K562 (cell line): ENCODE measurements around the gene NPHP1. TPM values are rescaled to one million over a fixed set of nuclear protein-coding genes. Genes with fewer than 3 reads are reported as not detected.

Source experiments
- ATAC-seq: fragments of 200-7000 bp; cut with Tn5 transposase; 3 replicates; pipeline ENCODE4 v1.9.1; 2020; ENCODE audit warnings: moderate library complexity
- BruUV-seq: library from RNA; stranded (reverse); fragments of 400-500 nt; replicated peaks from 2 replicates; lab custom pipeline; 2021; lab: Mats Ljungman, UMichigan
- CTCF ChIA-PET: fragments of 300-600 bp; formaldehyde crosslinking; extraction: SDS; loops from one replicate; lab custom pipeline; 2021; ENCODE audit warnings: low intra/inter-chr PET ratio; lab: Yijun Ruan, JAX
- POLR2A ChIA-PET: fragments of 300-600, 350-650 bp; sonication (Branson Sonifier 250); formaldehyde crosslinking; extraction: SDS; loops from one replicate; lab custom pipeline; 2021; ENCODE audit warnings: antibody characterized with exemption, inconsistent platforms; lab: Yijun Ruan, JAX
- DNase-seq, 4 experiments: peaks; one replicate each; pipeline versions ENCODE4 v3.0.0 to v3.0.0-alpha.2; 2011 to 2018; ENCODE audit warnings: low spot score in 3 of 4, mixed read lengths in 3 of 4; ENCODE audit errors: extremely low read depth in 1 of 4
- FAIRE-seq: peaks from 2 replicates; lab custom pipeline; 2011; peaks lifted over from hg19 to GRCh38; lab: Jason Lieb, UNC
- H2AFZ ChIP-seq: 2 replicates; pipeline ENCODE4 v1.6.0; 2011; ENCODE audit warnings: low read depth, low read length, control low read depth, inconsistent platforms
- H3K27ac ChIP-seq: fragments of 200-600 bp; 3 replicates; pipeline ENCODE4 v1.8.0; 2011; ENCODE audit warnings: low read depth, mild to moderate bottlenecking, control low read depth, inconsistent platforms, low read length, moderate library complexity, mixed read lengths; ENCODE audit errors: extremely low read depth
- H3K27me3 ChIP-seq, 2 experiments: fragments of 300-600 bp in 1 of 2; 2 replicates in 1 of 2; 3 replicates in 1 of 2; pipeline versions ENCODE4 v1.6.0 to v1.8.0; 2011; ENCODE audit warnings: inconsistent platforms in 2 of 2, low read length in 2 of 2, mild to moderate bottlenecking in 1 of 2, mixed read lengths in 1 of 2, moderate library complexity in 1 of 2; ENCODE audit not compliant: control insufficient read depth in 2 of 2, insufficient read depth in 2 of 2
- H3K36me3 ChIP-seq: fragments of 300-600 bp; 3 replicates; pipeline ENCODE4 v1.8.0; 2011; ENCODE audit warnings: mild to moderate bottlenecking, low read length, inconsistent platforms; ENCODE audit not compliant: control insufficient read depth, insufficient read depth
- H3K4me1 ChIP-seq, 2 experiments: fragments of 200-600 bp in 1 of 2; replicated peaks in 1 of 2; 2 replicates in 1 of 2; 3 replicates in 1 of 2; pipeline versions ENCODE4 v1.5.1 to v1.8.0; 2011; ENCODE audit warnings: inconsistent platforms in 2 of 2, low read length in 2 of 2, mild to moderate bottlenecking in 1 of 2, mixed read lengths in 1 of 2, moderate library complexity in 1 of 2; ENCODE audit not compliant: control insufficient read depth in 2 of 2, insufficient read depth in 2 of 2
- H3K4me2 ChIP-seq: 2 replicates; pipeline ENCODE4 v1.6.1; 2011; ENCODE audit warnings: low read length, control low read depth, inconsistent platforms, mixed read lengths; ENCODE audit not compliant: insufficient read depth
- H3K4me3 ChIP-seq: fragments of 200-600 bp; sonication (generic), shearing (Covaris generic); 2 replicates; pipeline ENCODE4 v1.5.1; 2016; ENCODE audit warnings: control low read depth, inconsistent platforms
- H3K79me2 ChIP-seq: fragments of 200-600 bp; 3 replicates; pipeline ENCODE4 v1.8.0; 2011; ENCODE audit warnings: low read length, inconsistent platforms; ENCODE audit not compliant: control insufficient read depth, insufficient read depth
- H3K9ac ChIP-seq, 2 experiments: 2 replicates each; pipeline versions ENCODE4 v1.6.0 to v1.6.1; 2011; ENCODE audit warnings: low read depth in 2 of 2, low read length in 2 of 2, control low read depth in 1 of 2, inconsistent platforms in 1 of 2, mild to moderate bottlenecking in 1 of 2, mixed read lengths in 1 of 2; ENCODE audit not compliant: insufficient read depth in 1 of 2
- H3K9me1 ChIP-seq: one replicate; pipeline ENCODE4 v1.6.0; 2011; ENCODE audit warnings: inconsistent platforms, mild to moderate bottlenecking, low read length, moderate library complexity; ENCODE audit not compliant: control insufficient read depth, insufficient read depth
- H3K9me3 ChIP-seq: replicated peaks from 2 replicates; pipeline ENCODE4 v1.5.1; 2011; ENCODE audit warnings: low read depth, low read length, inconsistent platforms; ENCODE audit not compliant: control insufficient read depth, insufficient read depth
- H4K20me1 ChIP-seq: replicated peaks from 2 replicates; pipeline ENCODE4 v1.6.1; 2011; ENCODE audit warnings: low read length, inconsistent platforms, mixed read lengths; ENCODE audit not compliant: control insufficient read depth, insufficient read depth
- CREB1 ChIP-seq, 2 experiments: sonication (generic) in 1 of 2; formaldehyde crosslinking in 1 of 2; IDR thresholded peaks; 2 replicates each; pipeline versions ENCODE4 v1.6.1 to v1.8.0; 2012 to 2022; ENCODE audit warnings: inconsistent platforms in 1 of 2, mild to moderate bottlenecking in 1 of 2, missing genetic modification reagents in 1 of 2, moderate library complexity in 1 of 2
- ELF1 ChIP-seq: fragments of 200-800 bp; sonication (Bioruptor generic); IDR thresholded peaks from 2 replicates; pipeline ENCODE4 v1.6.1; 2016; ENCODE audit warnings: missing genetic modification characterization, missing compliant biosample characterization
- ELF4 ChIP-seq: fragments of 450-650 bp; formaldehyde crosslinking; IDR thresholded peaks from 2 replicates; pipeline ENCODE4 v1.4.0; 2022; ENCODE audit warnings: missing genetic modification characterization
- HLTF ChIP-seq: fragments of 450-650 bp; IDR thresholded peaks from 2 replicates; pipeline ENCODE4 v1.6.1; 2016
- KHSRP ChIP-seq: fragments of 450-650 bp; IDR thresholded peaks from 2 replicates; pipeline ENCODE4 v1.6.1; 2017
- KLF10 ChIP-seq: fragments of 250-450 bp; sonication (Bioruptor Pico); IDR thresholded peaks from 2 replicates; pipeline ENCODE4 v1.6.1; 2021; ENCODE audit warnings: matching md5 sums
- MCM3 ChIP-seq: fragments of 450-650 bp; IDR thresholded peaks from 2 replicates; pipeline ENCODE4 v1.6.1; 2016
- NR4A1 ChIP-seq, 2 experiments: fragments of 250-450 bp in 1 of 2; fragments of 450-650 bp in 1 of 2; sonication (Bioruptor Pico) in 1 of 2; IDR thresholded peaks; 2 replicates each; pipeline versions ENCODE4 v1.4.0 to v1.6.1; 2016 to 2020; ENCODE audit warnings: mild to moderate bottlenecking in 2 of 2, missing compliant biosample characterization in 1 of 2, missing genetic modification characterization in 1 of 2, moderate library complexity in 1 of 2
- RBM25 ChIP-seq: fragments of 200-400 bp; formaldehyde crosslinking; IDR thresholded peaks from 2 replicates; pipeline ENCODE4 v1.6.1; 2018; ENCODE audit warnings: low read length, low read depth, moderate library complexity; ENCODE audit not compliant: severe bottlenecking
- ZFP30 ChIP-seq: fragments of 250-450 bp; sonication (Bioruptor Pico); IDR thresholded peaks from 2 replicates; pipeline ENCODE4 v1.8.0; 2022; ENCODE audit warnings: moderate library complexity, mild to moderate bottlenecking, inconsistent platforms, borderline replicate concordance
- ZNF212 ChIP-seq: fragments of 450-650 bp; formaldehyde crosslinking; IDR thresholded peaks from 2 replicates; pipeline ENCODE4 v1.4.0; 2020; ENCODE audit warnings: mild to moderate bottlenecking
- WGBS: fragments of 100-300 bp; shearing (Covaris generic); methylation state at CpG from one replicate; pipeline ENCODE4 v1.1.6; 2016; ENCODE audit warnings: low coverage, mixed read lengths; ENCODE audit not compliant: insufficient coverage; ENCODE audit errors: missing lambda C conversion rate; 5-methylcytosine and 5-hydroxymethylcytosine counted together
- in situ Hi-C: fragments of 300-500 bp; cut with MboI; formaldehyde crosslinking; loops from 4 replicates; pipeline ENCODE4 v1.15.0; 2018; ENCODE audit warnings: inconsistent platforms, mixed read lengths
- intact Hi-C: fragments of 100-400 bp; cut with micrococcal nuclease; formaldehyde crosslinking; loops from 2 replicates; pipeline ENCODE4 v1.14.2; 2022
- polyA plus RNA-seq, 8 experiments: library from polyadenylated mRNA; depleted of rRNA in 4 of 8; stranded (reverse) in 5 of 8; unstranded in 3 of 8; fragments of >200 nt; fragmentation: Nextera tagmentation in 2 of 8; fragmentation: Illumina TruSeq in 1 of 8; extraction: Ambion mirVana in 2 of 8; extraction: Trizol in 1 of 8; gene quantifications; 2 replicates each; pipeline versions ENCODE4 v1.2.1 to v1.2.3, GENCODE V29; 2011 to 2014; ENCODE audit warnings: inconsistent platforms in 1 of 8, missing spikeins in 1 of 8
- total RNA-seq, 7 experiments: library from RNA; depleted of rRNA in 6 of 7; stranded (reverse); fragments of >200 nt in 6 of 7; fragmentation: Illumina TruSeq in 2 of 7; extraction: Trizol in 2 of 7; gene quantifications; 2 replicates each; pipeline versions ENCODE4 v1.2.1 to v1.2.3, GENCODE V29; 2011 to 2021; ENCODE audit warnings: low replicate concordance in 1 of 7
- TF ChIP-seq, protein P1 (sequence below): fragments of 250-450 bp; sonication (Bioruptor Pico); IDR thresholded peaks from 2 replicates; pipeline ENCODE4 v1.4.0; 2020; ENCODE audit warnings: mild to moderate bottlenecking, moderate library complexity

The NPHP1 gene
- total and polyA plus RNA-seq, 9 of the 15 experiments (the other 6 are each of a cell fraction or from before 2014, with no cell fraction given) = 0.11 to 0.32 (median 0.20) TPM; not detected in 5

DNA sequence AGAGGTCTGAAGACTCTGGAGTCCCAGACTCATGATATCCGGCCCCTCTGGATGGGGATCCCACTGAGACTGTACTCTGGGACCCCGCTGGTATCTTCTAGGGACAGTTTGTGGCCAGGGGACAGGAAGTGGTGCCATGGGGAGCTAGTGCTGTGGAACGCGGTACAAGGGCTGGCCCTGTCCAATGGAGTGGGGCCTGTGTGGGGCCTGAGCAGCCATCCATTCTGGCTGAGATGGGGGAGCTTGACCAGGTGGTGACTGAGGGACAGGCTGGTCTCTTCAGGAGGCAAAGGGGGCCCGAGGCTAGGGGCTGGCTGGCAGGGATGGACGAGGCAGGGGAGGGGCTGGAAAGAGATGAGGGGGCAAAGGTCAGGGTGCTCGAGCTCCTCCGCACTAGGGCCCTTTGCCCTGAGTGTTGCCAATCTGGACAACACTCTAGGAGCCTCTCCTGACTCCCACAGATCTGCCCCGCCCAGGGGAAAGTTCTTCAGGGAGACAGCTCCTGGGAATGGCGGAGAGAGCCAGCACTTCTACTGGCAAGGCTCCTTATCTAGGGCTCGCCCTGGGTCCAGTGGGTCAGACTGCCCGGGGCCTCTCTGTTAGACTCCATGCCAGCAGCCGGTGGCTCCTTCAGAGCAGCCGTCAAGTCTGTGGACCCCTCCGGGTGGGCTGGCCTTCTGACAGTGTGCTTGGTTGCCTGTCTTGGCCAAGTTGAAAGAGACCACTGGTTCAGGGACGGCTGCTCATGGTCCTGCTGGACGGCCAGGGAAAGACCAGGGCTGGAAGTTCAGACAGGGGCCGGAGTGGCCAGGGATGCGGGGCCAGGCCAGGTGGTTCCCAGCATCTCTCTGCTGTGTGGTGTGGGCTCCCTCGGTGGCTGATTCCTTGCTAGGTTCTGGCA lies 101.5 kb downstream of the NPHP1 start:
- DNase-seq = no peak
- 2% methylated on average over 18 of the region's 20 CpGs for WGBS
- TF ChIP-seq CREB1 (IDR thresholded peaks at IDR 0.05) (no peak), CREB1 (CRISPR knock-in tag; IDR thresholded peaks at IDR 0.05) (no peak), KHSRP (no peak), HLTF (no peak), ZFP30 (no peak), MCM3 (no peak), ELF4 (no peak), ELF1 (tag) (no peak), RBM25 (no peak), KLF10 (CRISPR knock-in tag) (no peak), ZNF212 (CRISPR knock-in tag) (no peak), NR4A1 (CRISPR knock-in tag; IDR thresholded peaks at IDR 0.05) (no peak), NR4A1 (tag; IDR thresholded peaks at IDR 0.05) (no peak)
- TF ChIP-seq, protein P1, sequence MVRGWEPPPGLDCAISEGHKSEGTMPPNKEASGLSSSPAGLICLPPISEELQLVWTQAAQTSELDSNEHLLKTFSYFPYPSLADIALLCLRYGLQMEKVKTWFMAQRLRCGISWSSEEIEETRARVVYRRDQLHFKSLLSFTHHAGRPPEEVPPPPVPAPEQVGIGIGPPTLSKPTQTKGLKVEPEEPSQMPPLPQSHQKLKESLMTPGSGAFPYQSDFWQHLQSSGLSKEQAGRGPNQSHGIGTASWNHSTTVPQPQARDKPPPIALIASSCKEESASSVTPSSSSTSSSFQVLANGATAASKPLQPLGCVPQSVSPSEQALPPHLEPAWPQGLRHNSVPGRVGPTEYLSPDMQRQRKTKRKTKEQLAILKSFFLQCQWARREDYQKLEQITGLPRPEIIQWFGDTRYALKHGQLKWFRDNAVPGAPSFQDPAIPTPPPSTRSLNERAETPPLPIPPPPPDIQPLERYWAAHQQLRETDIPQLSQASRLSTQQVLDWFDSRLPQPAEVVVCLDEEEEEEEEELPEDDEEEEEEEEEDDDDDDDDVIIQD (CRISPR knock-in tag) = no peak
- H4K20me1 ChIP-seq = no peaks in the 10 kb centered on the region; the same call in 1 of the 2 replicates
- H3K79me2 ChIP-seq = no peaks in the 10 kb centered on the region
- FAIRE-seq = no peak
- no peak overlapping the region for H3K4me3 ChIP-seq
- no peaks in the 10 kb centered on the region for H3K9me3 ChIP-seq
- POLR2A ChIA-PET = no interaction called here
- no peaks in the 10 kb centered on the region for H3K36me3 ChIP-seq
- BruUV-seq = no TSS peak
- CTCF ChIA-PET = no interaction called here
- intact Hi-C loops (no loop called here), in situ Hi-C loops (no loop called here)
- H3K9ac ChIP-seq = no peak overlapping the region
- no peaks in the 10 kb centered on the region; a peak in 1 of 5 replicates for H3K27me3 ChIP-seq
- no peaks in the 10 kb centered on the region for H3K4me1 ChIP-seq
- no peak overlapping the region for H2AFZ ChIP-seq
- H3K4me2 ChIP-seq = no peak overlapping the region
- ATAC-seq = no peak
- no peak overlapping the region for H3K27ac ChIP-seq
- H3K9me1 ChIP-seq = no peaks in the 10 kb centered on the region
